GM21619 (cell line): Measurements from ENCODE around the gene ZNF784.
A peak's percentile ranks its signal among the peaks of the same experiment; 100 is the strongest.
"Not testable (repeated sequence)": the region's sequence is repeated elsewhere in the genome, so short reads cannot be mapped to it uniquely, and the experiment has no call there.

ENCODE experiments used
- ATAC-seq: cut with Tn5 transposase; IDR thresholded peaks from one replicate; pipeline ENCODE4 v1.9.1; 2021; ENCODE audit not compliant: unreplicated experiment

Gene ZNF784

DNA sequence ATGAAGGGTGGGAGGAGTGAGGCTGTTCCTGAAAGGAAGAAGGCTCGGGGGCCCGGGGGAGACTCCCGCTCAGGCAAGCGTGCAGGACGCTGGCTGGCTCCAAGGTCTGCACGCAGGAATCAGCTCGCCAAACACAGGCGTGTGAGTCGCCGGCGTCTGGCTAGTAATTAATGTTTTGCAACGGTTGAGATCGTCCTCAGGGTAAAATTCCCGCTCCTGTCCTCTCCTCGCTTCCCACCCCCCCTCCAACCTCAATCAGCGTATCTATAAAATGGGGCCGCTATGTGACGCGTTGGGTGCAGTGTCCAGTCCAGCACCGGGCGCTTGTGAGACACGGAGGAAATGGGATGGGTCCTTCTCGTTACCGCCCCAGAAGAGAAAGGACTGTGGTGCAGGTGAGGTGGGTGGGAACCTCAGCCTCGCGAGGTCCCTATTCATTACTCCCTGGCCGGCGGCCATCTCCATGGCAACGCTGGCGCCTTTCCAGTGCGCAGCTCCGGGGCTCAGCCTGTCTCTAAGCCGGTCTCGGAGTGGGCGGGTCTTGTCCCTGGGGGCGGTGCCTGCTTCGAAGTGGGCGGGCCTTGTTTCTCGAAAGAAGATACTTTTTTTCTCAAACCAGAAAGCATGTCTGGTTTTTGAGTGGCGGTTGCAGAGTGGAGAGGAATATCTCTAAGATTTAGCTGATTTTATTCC, 37.2 kb downstream of the ZNF784 start:
- peak; percentile 92 for ATAC-seq

DNA sequence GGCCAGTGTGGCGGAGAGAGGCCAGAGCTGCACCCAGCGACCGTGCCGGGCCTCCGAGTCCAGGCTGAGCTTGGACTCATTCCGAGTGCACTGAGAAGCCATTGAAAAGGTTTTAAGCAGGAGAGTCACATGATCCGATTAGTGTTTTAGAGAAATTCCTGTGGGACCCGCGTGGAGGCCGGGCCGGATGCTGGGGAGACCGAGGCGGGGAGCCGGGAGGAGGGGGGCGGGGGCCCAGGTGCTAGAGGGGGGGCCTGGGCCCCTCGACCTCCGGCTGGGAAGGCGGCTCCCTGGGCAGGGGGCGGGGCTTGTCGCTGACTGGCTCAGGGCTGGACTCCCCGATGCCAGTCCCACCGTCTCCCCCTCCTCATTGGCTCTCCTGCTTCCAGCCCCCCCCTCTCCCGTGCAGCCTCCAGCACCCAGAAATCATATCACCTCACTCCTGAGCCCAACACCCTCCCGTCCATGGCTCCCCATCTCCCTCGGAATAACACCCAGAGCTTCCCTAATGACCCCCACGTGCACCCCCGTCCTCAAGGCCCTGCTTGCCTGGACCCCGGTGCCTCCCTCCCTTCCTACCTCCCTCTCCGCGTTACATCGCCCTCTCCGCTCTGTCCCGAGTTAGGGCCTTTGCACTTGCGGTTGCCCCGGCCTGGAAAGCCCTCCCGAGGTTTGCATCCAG, 38.6 kb downstream of the ZNF784 start:
- ATAC-seq, result no peak

DNA sequence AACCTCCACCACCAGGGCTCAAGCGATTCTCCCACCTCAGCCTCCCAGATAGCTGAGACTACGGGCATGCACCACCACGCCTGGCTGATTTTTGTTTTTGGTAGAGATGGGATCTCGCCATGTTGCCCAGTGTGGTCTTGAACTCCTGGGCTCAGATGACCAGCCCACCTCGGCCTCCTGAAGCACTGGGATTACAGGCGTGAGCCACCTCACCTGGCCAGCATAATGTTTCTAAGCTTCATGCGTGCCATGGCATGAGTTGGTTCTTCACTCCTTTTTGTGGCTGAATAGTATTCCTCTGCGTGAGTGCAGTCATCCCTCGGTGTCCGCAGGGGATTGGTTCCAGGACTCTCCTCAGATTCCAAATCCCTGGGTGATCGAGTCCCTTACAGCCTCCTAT, 39.5 kb downstream of the ZNF784 start:
- ATAC-seq, result no peak

DNA sequence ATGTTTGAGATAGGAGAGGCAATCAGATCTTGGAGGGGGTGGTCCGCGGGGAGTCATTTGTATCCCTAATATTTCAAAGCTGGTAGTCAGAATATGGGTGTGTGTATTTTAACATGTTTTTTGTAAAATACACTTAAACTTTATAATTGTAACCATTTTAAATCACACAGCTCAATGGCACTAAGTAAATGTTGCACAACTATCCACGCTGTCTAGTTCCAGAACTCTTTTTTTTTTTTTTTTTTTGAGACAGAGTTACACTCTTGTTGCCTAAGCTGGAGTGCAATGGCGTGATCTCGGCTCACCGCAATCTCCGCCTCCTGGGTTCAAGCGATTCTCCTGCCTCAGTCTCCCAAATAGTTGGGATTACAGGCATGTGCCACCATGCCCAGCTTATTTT, 40.5 kb downstream of the ZNF784 start:
- not testable (repeated sequence) for ATAC-seq

DNA sequence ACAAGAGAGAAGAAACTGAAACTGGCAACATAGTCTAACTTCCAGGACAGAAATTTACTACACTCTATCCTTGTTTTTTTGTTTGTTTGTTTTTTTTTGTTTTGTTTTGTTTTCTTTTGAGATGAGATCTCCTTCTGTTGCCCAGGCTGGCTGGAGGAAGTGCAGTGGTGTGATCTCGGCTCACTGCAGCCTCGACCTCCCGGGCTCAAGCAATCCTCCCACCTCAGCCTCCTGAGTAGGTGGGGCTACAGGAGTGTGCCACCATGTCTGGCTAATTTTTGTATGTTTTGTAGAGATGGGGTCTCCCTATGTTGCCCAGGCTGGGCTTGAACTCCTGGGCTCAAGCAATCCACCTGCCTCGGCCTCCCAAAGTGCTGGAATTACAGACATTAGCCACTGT, 42.1 kb downstream of the ZNF784 start:
- not testable (repeated sequence) for ATAC-seq

DNA sequence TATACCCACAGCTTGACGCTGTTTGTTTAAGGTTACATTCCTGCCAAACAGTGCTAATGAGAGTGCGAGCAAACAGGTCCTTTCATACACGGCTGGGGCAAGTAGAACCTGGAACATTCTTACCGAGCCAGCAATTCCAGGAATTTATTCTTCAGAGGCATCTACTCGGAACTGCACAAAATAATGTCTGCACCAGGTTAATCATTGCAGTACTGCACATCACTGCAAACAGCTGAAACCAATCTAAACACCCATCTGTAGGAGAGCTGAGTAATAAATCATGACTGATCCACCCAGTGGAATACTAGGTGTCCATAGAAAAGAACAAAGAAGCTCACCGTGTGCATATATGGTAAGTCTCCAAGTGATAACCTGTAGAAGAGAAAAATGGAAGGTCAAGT, 42.5 kb downstream of the ZNF784 start:
- no peak for ATAC-seq

DNA sequence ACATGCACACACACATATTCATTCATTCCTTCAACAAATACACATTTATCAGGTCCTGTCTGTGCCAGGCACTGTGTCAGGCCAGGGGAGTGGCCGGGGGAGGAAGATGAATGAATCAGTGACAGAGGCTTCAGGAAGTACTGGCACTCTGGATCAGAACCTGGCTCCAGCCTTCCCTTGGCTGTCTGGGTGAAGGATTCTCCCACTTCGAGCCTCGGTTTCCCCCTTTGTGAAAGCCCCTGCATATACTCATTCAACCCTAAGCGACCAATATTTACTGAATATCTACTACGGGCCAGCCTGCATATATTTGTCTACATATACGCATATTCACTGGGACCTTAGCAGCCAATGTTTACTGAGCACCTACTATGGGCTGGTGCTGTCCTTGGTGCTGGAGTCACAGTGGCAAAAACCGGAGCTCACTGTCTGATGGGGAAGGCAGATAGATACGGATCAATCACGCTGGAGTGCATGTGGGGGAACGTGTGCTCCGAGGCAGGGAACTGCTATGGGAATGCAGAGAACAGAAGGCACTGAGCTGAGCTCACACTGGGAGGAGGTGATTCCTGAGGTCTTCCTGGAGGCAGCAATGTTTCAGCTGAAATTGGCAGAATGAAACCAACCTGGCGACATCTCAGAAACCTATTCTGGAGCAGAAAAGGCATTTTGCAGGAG, 43.1 kb downstream of the ZNF784 start:
- no peak for ATAC-seq

DNA sequence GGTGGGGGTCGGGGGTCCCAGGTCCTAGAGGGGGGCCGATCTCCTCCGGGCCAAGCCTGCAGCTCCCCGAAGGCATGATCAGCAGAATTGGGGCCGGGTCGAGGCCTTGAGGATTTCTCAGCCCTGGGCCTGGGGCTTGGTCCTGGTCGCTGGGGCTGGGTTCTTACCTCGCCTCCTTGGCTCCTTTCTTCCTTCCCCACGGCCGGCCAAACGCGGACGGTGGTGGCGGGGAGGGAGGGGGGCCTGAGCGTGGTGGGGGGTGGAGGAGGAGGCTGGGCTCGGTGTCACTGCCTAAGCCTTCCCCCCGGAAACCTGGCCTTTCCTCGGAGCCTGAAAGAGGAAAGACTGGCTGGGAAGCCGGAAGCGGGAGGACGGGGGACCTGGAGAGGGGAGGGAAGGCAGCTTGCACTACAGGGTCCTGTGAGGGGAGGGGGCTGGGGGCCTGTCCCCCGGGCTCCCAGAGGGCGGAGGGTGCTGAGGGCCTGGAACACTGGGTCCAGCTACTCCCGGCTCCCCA, 43.7 kb downstream of the ZNF784 start, which contains the start of gene ZNF579:
Gene ZNF579 (minus strand): TSS at position 221 of the 517 bp plus-strand sequence. CDS start 1,209 bp downstream, outside the sequence.
- ATAC-seq, result no peak

DNA sequence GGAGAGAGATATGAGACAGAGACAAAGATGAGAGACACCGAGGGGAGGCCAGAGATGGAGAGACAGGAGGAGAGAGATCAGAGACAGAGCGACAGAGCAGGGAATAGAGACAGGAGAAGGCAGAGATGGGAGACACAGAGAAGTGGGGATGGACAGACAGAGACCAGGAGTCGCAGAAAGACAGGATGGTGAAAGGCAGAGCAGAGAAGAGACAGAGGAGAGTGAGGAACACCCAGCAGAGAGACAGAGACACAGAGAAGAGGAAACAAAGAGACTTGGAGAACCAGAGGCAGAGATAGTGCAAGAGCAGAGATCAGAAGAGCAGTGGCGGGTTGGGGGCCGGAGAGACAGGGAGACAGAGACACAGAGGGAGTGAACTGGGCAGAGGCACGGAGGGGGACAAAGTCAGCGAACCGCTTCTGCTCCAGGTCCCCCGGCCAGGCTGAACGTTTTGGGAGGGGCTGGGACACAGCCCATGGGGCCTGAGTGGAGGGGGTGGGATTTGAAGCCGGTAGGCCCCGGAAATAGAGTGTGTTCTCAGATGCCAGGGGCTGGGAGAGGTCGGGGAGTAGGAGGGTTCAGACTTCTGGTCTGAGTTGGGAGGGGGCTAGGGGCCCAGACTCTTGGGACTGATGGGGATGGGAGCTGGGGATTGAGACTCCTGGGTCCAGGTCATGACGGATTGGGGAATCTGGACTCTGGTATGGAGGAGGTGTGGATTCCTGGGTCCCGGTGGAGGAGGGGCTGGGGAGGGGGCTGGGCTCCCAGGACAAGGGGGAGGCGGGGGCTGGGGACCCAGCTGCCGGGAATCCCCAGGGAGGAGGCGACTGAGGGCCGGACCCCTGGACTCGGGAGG, 44.4 kb downstream of the ZNF784 start:
- no peak for ATAC-seq

DNA sequence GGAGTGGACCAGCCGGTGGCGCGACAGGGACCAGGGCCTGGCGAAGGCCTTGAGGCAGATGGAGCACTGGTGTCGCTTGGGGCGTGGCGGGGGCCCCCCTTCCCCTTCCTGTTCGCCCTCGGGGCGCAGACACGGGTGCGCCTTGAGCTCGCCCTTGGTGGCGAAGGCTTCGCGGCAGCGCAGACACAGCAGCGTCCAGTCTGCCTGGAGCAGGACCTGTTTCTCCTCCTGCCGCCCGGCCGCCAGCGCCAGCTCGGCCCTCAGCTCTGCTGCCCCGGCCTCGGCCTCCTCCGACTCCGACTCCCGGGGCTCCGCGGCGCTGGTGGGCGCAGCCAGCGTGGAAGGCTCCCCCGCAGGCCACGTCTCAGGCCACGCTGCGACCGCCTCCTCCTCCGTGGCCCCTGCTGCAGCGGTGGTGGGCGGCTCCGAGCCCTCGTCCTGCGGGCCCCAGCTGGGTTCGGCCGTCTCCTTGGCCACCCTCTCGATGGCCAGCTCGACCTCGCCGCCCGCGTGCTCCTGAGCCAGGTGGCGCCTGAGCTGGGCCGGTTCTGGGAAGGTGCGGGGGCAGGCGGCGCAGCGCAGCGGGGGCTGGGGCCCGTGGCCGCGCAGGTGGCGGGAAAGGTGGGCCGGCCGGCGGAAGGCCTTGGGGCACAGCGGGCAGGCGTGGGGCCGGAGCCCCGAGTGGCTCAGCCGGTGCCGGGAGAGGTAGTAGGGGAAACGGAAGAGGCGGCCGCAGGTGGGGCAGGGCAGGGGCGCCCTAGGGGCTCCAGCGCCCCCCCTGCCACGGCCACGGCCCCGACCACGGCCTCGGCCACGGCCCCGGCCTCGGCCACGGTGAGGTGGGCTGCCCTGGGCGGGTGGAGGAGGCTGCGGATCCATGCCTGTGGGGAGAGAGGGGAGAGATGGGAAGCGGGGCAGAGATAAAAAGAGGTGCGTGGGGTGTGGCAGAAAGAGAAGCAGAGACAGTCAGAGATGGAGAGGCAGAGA, 45.3 kb downstream of the ZNF784 start:
- no peak for ATAC-seq

DNA sequence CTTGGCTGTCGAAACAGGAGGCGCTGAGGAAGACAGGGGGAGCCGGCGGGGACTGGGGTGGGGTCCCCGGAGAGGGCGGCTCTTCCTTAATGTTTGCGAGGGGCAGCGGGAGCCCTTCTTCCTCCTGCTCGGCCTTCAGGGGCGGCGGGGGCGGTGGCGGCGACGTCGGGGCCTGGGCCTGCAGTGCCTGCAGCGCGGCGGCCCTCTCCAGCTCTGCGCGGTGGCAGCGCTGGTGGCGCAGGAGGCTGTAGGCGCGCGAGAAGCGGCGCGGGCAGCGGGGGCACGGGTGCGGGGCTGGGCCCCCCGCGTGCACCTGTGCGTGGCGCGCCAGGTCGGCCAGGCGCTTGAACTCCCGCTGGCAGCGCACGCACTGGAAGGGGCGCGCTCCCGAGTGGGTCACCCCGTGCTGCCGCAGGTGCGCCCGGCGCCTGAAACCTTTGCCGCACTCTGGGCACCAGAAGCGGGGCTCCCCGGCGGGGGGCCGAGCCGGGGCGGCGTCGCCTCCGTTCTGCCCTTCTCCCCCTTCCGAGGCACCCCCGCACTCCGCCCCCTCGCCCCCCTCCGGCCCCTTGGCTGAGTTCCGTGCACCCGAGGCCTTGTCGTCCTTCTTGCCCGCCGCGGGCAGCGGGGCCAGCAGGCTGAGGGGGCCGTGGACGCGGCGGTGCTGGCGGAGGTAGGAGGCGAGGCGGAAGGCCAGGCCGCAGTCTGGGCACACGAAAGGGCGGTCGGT, 46.2 kb downstream of the ZNF784 start:
- no peak for ATAC-seq

DNA sequence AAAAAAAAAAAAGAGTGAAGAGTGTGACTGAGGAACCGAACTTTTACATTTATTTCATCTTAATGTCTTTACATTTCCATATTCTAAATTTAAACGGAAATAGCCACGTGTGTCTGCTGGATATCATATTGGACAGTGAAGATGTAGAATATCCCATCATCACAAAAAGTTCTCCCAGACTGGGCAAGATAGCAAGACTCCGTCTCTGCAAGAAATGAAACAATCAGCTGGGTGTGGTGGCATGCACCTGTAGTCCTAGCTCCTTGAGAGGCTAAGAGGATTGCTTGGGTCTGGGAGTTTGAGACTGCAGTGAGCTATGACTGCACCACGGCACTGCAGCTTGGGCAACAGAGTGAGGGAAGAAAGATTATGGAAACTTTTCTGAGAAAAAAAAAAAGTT, 47.6 kb downstream of the ZNF784 start:
- no peak for ATAC-seq

DNA sequence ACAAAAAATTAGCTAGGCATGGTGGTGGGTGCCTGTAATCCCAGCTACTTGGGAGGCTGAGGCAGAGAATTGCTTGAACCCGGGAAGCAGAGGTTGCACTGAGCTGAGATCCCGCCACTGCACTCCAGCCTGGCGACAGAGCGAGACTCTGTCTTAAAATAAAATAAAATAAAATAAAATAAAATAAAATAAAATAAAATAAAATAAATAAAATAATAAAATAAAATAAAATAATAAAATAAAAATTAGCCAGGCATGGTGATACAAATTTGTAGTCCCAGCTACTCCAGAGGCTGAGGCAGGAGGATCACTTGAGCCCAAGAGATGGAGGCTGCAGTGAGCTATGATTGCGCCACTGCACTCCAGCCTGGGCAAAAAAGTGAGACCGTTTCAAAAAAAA, 50.4 kb downstream of the ZNF784 start:
- not testable (repeated sequence) for ATAC-seq
